GM23338 (cell line): ENCODE results near the gene PHOX2A. TPM values are rescaled to one million over a fixed set of nuclear protein-coding genes. Genes with fewer than 3 reads are reported as not detected.

Experiments
- ATAC-seq: fragments of 200-7000 bp; cut with Tn5 transposase; 3 replicates; pipeline ENCODE4 v1.9.1; 2020
- DNase-seq: peaks from one replicate; pipeline ENCODE4 v3.0.0-alpha.2; 2015; ENCODE audit warnings: low spot score
- H2AFZ ChIP-seq: fragments of 200-600 bp; sonication (generic); 2 replicates; pipeline ENCODE4 v1.8.0; 2016; ENCODE audit warnings: antibody characterized with exemption, mild to moderate bottlenecking, moderate library complexity
- H3F3A ChIP-seq: fragments of 200-600 bp; sonication (generic); replicated peaks from 2 replicates; pipeline ENCODE4 v1.8.0; 2017; ENCODE audit warnings: antibody characterized with exemption, mixed run types, low read depth
- H3K27ac ChIP-seq: fragments of 200-600 bp; sonication (generic); 2 replicates; pipeline ENCODE4 v1.6.1; 2016; ENCODE audit warnings: low read depth
- H3K27me3 ChIP-seq: fragments of 200-600 bp; sonication (generic); 2 replicates; pipeline ENCODE4 v1.8.0; 2016; ENCODE audit warnings: mild to moderate bottlenecking, mixed run types, moderate library complexity; ENCODE audit not compliant: insufficient read depth
- H3K36me3 ChIP-seq: fragments of 200-600 bp; sonication (generic); 2 replicates; pipeline ENCODE4 v1.8.0; 2016; ENCODE audit warnings: mild to moderate bottlenecking; ENCODE audit not compliant: insufficient read depth
- H3K4me1 ChIP-seq: fragments of 200-600 bp; sonication (generic); 2 replicates; pipeline ENCODE4 v1.8.0; 2016; ENCODE audit warnings: mild to moderate bottlenecking, moderate library complexity; ENCODE audit not compliant: insufficient read depth
- H3K4me2 ChIP-seq: fragments of 200-600 bp; sonication (generic); 2 replicates; pipeline ENCODE4 v1.7.1; 2017; ENCODE audit warnings: mixed run types
- H3K4me3 ChIP-seq: fragments of 200-600 bp; sonication (generic); 2 replicates; pipeline ENCODE4 v1.6.1; 2016; ENCODE audit warnings: mixed run types
- H3K79me2 ChIP-seq: fragments of 200-600 bp; sonication (generic); replicated peaks from 2 replicates; pipeline ENCODE4 v1.8.0; 2017; ENCODE audit warnings: mild to moderate bottlenecking; ENCODE audit not compliant: insufficient read depth
- H3K9me2 ChIP-seq: fragments of 200-600 bp; sonication (generic); 2 replicates; pipeline ENCODE4 v1.8.0; 2017; ENCODE audit not compliant: insufficient read depth
- H4K20me1 ChIP-seq: fragments of 200-600 bp; sonication (generic); replicated peaks from 2 replicates; pipeline ENCODE4 v1.8.0; 2017; ENCODE audit warnings: mild to moderate bottlenecking; ENCODE audit not compliant: insufficient read depth
- H3K27ac Mint-ChIP-seq: 2 replicates; pipeline ENCODE4 v1.8.0; 2020; ENCODE audit warnings: inconsistent platforms, mild to moderate bottlenecking, moderate library complexity, mixed read lengths
- H3K27me3 Mint-ChIP-seq: 3 replicates; pipeline ENCODE4 v1.8.0; 2022; ENCODE audit warnings: low read depth, mild to moderate bottlenecking, moderate library complexity, mixed read lengths, inconsistent platforms; ENCODE audit not compliant: insufficient read depth, poor library complexity
- H3K36me3 Mint-ChIP-seq: 3 replicates; pipeline ENCODE4 v1.8.0; 2021; ENCODE audit warnings: low read depth, mild to moderate bottlenecking, inconsistent platforms, moderate library complexity, mixed read lengths
- H3K4me1 Mint-ChIP-seq: 3 replicates; pipeline ENCODE4 v1.8.0; 2020; ENCODE audit warnings: mild to moderate bottlenecking, inconsistent platforms, mixed read lengths
- H3K4me3 Mint-ChIP-seq: 3 replicates; pipeline ENCODE4 v1.8.0; 2021; ENCODE audit warnings: moderate library complexity, mild to moderate bottlenecking, inconsistent platforms, mixed read lengths
- H3K9me3 Mint-ChIP-seq: 3 replicates; pipeline ENCODE4 v1.8.0; 2020; ENCODE audit warnings: moderate library complexity, mild to moderate bottlenecking, inconsistent platforms, mixed read lengths
- CREB1 ChIP-seq: fragments of 250-450 bp; sonication (Bioruptor Pico); IDR thresholded peaks from 2 replicates; pipeline ENCODE4 v1.5.0; 2020; ENCODE audit warnings: low read depth, mild to moderate bottlenecking, moderate library complexity
- CTCF ChIP-seq, 2 experiments: fragments of 200-600 bp in 1 of 2; sonication (generic) in 1 of 2; conservative IDR thresholded peaks; 2 replicates each; pipeline versions ENCODE4 v1.5.1 to v1.6.1; 2016 to 2017; ENCODE audit warnings: antibody characterized with exemption in 2 of 2, low read depth in 2 of 2, mild to moderate bottlenecking in 2 of 2, moderate library complexity in 1 of 2
- ETS1 ChIP-seq: IDR thresholded peaks from 2 replicates; pipeline ENCODE4 v1.6.1; 2016; ENCODE audit warnings: antibody characterized with exemption
- EZH2 ChIP-seq: fragments of 200-600 bp; sonication (generic); IDR thresholded peaks from one replicate; pipeline ENCODE4 v1.8.0; 2017; ENCODE audit warnings: antibody characterized with exemption, mild to moderate bottlenecking, low read depth; ENCODE audit not compliant: unreplicated experiment
- EZH2phosphoT487 ChIP-seq: fragments of 200-600 bp; sonication (generic); IDR thresholded peaks from one replicate; pipeline ENCODE4 v1.8.1; 2018; ENCODE audit warnings: antibody characterized with exemption; ENCODE audit not compliant: unreplicated experiment
- JUNB ChIP-seq: IDR thresholded peaks from one replicate; pipeline ENCODE4 v1.6.1; 2016; ENCODE audit warnings: antibody characterized with exemption; ENCODE audit not compliant: unreplicated experiment
- NANOG ChIP-seq: IDR thresholded peaks from 2 replicates; pipeline ENCODE4 v1.6.1; 2016; ENCODE audit warnings: antibody characterized with exemption, borderline replicate concordance
- POLR2AphosphoS5 ChIP-seq: IDR thresholded peaks from 2 replicates; pipeline ENCODE4 v1.6.1; 2016; ENCODE audit warnings: antibody characterized with exemption, low read depth
- REST ChIP-seq: IDR thresholded peaks from one replicate; pipeline ENCODE4 v1.6.1; 2018; ENCODE audit warnings: antibody characterized with exemption; ENCODE audit not compliant: unreplicated experiment
- STAT1 ChIP-seq: IDR thresholded peaks from one replicate; pipeline ENCODE4 v1.6.1; 2016; ENCODE audit warnings: antibody characterized with exemption; ENCODE audit not compliant: unreplicated experiment
- ZNF114 ChIP-seq: fragments of 250-450 bp; sonication (Bioruptor Pico); IDR thresholded peaks from 2 replicates; pipeline ENCODE4 v1.5.0; 2020; ENCODE audit warnings: mild to moderate bottlenecking, moderate library complexity
- ZNF331 ChIP-seq: fragments of 250-450 bp; sonication (Bioruptor Pico); IDR thresholded peaks from 2 replicates; pipeline ENCODE4 v1.5.0; 2020; ENCODE audit warnings: low read depth, mild to moderate bottlenecking, moderate library complexity
- ZNF462 ChIP-seq: fragments of 250-450 bp; sonication (Bioruptor Pico); IDR thresholded peaks from 2 replicates; pipeline ENCODE4 v1.5.0; 2020; ENCODE audit warnings: mild to moderate bottlenecking, moderate library complexity
- polyA plus RNA-seq: library from polyadenylated mRNA; unstranded; fragments of >200 nt; fragmentation: Nextera tagmentation; extraction: Ambion mirVana; gene quantifications from 2 replicates; pipeline ENCODE4 v1.2.1, GENCODE V29; 2016
- total RNA-seq: library from RNA; depleted of rRNA; stranded (reverse); fragments of >200 nt; shearing (Covaris generic); gene quantifications from 2 replicates; pipeline ENCODE4 v1.2.3, GENCODE V29; 2014

The PHOX2A gene
- total and polyA plus RNA-seq, 2 experiments from 2014 or later = 0.31 TPM; not detected in 1

GRCh38 chr11:72249961-72250360, 6.0 kb upstream of the PHOX2A start:
- Histone ChIP-seq H3F3A (no peaks in the 10 kb centered on the region), H3K4me1 (peaks cover 8% of the 10 kb centered on the region; the same call in 1 of the 2 replicates), H3K27me3 (peaks cover 58% of the 10 kb centered on the region)

More at GRCh38 chr11:72249961-72250360, 6.0 kb upstream of the PHOX2A start:
- H3K9me3 Mint-ChIP-seq = peaks cover 13% of the 10 kb centered on the region
- no peak overlapping the region for H3K27ac Mint-ChIP-seq
- H3K4me3 ChIP-seq = no peak overlapping the region
- TF ChIP-seq ZNF114 (CRISPR knock-in tag) (no peak), NANOG (no peak), POLR2AphosphoS5 (no peak), EZH2phosphoT487 (no peak), STAT1 (no peak), REST (no peak), CTCF (conservative IDR thresholded peaks at IDR 0.05; ENCODE audit: low read depth in 2 of 2) (no peak), CREB1 (no peak), ZNF331 (CRISPR knock-in tag) (no peak), JUNB (no peak), ZNF462 (no peak), ETS1 (no peak), EZH2 (no peak)
- no peak overlapping the region for H3K4me2 ChIP-seq
- no peak overlapping the region for H3K27ac ChIP-seq
- peaks cover 1% of the 10 kb centered on the region for H3K27me3 Mint-ChIP-seq
- H3K79me2 ChIP-seq = no peaks in the 10 kb centered on the region
- DNase-seq = no peak
- no peak for ATAC-seq
- H3K9me2 ChIP-seq = no peaks in the 10 kb centered on the region
- no peak overlapping the region for H2AFZ ChIP-seq
- H3K4me3 Mint-ChIP-seq = no peak overlapping the region
- peaks cover 4% of the 10 kb centered on the region; the same call in 2 of the 3 replicates for H3K4me1 Mint-ChIP-seq
- H3K36me3 Mint-ChIP-seq = 0 out of 3 replicates have a peak, but pooled peaks cover 6% of the 10 kb centered on the region
- no peaks in the 10 kb centered on the region; the same call in 1 of the 2 replicates for H4K20me1 ChIP-seq
- H3K36me3 ChIP-seq = no peaks in the 10 kb centered on the region
